NCI-H82 treated with DMSO at 0.1 percent for 48 hours (cell line): Measurements from ENCODE around the gene CFDP1.

ENCODE experiments used
- DNase-seq: peaks from one replicate; lab custom pipeline; 2025; ENCODE audit not compliant: unreplicated experiment; lab: John Stamatoyannopoulos, UW

CFDP1 gene

DNA sequence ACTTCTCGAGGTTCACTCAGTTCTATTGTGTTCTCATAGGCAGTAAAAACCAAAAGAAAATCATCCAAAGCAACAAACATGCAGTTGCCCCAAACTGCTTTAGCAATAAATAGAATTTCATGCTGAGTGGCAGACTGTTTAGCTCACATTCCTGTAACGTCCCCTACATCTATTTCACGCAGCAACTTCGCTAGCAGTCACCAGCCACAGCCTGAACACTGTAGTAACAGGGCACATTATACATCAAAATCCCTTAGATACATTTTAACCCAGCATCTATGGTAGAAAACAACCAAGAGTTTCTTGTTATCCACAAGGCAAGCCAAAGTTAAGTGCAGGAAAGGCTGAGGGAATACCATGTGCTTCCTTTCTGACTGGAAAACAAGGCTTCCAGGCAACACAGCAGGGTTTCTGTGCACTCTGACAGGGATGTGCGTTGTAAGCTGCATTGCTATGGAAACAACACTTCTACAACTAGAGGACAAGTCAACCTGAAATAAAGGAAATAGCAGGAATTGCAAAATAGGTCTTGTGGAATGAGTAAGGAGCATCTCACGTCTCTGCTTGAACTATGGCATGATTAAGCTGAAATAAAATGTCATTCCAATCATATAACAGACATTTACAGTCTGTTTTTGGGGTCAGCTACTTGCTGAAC lies 55.4 kb downstream of the CFDP1 start:
- DNase-seq: no peak

DNA sequence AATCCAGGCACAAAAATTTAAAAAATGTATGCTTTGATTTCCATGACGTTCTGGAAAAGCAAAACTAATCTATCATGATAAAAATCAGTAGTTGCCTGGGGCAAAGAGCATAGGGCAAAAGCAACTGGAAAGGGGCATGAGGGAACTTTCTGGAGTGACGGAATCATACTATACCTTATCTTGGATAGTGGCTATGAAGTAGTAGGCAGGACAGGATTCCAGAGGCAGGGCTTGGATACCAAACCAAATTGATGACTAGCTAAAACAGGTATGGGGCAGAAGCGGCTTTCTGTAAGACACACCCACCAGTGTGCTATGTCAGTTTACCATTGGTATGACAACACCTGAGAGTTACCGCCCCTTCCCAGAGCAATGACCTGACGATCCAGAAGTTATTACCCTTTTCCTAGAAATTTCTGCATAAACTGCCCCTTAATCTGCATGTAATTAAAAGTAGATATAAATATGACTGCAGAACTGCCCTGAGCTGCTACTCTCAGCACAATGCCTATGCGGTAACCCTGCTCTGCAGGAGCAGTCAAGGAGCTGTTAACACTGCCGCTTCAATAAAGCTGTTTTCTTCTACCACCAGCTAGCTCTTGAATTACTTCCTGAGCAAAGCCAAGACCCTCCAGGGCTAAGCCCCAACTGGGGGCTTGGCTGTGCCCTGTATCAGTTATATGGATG lies 56.7 kb downstream of the CFDP1 start:
- no peak for DNase-seq

DNA sequence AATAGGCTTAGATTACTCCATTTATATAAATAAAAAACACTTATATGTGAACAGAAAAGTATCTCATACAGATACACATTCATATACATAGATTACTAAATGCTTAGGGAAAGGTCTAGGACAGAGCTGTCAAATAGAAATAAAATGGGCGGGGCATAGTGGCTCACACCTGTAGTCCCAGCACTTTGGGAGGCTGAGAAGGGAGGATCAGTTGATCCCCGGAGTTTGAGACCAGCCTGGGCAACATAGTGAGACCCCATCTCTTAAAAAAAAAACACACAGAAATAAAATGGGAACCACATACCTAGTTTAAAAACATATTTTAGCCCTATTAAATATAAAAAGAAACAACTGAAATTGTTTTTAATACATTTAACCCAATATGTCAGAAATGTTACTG lies 58.9 kb downstream of the CFDP1 start:
- DNase-seq: no peak

DNA sequence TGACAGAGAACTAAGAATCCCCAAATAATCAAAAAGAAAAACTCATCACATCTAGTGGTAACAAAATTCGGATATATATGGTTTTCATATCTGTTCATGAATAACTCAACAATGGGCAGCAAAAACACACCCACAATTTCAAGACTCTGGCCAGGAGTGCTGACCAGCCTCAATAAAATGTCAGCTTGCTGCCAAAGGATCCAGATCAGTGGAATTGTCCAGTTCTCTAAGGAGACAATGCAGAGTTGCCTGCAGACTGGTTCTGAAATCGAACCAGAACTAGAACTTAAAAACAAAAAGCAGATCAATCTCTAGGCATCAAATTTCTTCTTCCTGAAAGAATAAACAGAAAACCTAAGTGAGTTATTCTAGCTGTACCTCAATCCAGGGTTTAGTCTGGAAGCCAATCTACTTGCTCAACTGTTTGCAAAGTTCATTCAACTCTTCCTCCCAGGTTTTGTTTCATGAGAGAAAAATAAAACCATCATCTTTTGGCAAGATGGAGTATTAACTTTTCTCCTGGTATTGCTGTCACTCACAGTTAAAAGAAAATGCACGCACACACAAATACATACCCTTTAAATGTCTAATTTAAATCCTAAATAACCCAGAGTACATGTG lies 61.0 kb downstream of the CFDP1 start:
- DNase-seq: no peak

DNA sequence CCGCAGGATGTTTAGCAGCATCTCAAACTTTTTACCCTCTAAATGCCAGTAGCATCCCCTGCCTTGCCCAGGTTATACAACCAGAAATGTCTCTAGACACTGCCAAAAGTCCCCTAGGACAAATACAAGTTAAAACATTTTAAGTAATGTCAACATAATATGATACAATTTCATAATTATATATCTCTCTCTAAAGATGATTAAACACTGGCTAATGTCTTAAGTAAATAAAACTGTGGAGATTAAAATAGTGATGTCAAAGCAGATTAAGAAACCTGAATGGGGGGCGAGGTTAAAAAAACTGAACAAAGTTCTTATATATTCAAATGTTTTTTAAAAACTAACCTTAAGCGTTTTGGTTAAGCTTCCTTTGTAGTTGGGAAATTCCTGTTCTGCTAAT lies 62.1 kb downstream of the CFDP1 start:
- no peak for DNase-seq

DNA sequence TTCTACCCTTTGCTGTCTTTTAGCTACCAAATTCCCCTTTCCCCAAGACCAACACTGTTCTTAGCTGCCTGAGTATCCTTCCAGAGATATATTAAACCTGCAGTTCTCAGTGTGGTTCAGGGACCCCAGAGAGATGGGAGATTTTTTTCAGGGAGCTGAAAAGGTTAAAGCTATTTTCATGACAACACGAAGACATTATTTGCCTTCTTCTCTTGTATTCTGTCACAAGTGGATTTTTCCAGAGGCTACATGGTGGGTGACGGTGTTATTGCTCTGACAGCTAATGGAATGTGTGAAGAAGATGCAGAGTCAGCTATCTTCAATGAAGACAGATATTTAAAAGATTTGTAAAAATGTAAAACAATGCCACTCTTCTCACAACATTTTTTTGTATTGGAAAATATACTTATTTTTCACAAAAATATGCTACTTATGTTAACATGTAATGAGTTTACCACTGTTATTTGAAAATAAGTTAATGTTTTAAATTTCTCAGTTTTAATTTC lies 69.0 kb downstream of the CFDP1 start:
- no peak for DNase-seq

DNA sequence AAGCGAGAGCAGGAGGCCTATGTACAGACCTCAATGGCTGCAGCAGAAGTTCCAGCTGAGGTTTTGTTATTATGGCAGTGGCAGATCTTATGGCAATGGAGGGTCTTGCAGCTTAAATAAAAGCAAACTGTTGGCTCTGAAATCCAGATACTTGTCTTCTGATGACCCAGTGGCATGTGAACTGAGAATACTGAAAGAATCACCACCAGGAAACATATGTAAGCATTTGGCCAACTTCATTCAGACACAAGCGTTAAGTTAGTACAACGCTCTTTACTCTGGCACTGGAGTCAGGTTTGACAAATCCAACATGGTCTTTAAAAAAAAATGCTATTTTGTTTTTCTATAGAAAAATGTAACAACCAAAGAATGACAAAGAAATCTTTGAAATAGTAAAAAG lies 70.5 kb downstream of the CFDP1 start:
- no peak for DNase-seq

DNA sequence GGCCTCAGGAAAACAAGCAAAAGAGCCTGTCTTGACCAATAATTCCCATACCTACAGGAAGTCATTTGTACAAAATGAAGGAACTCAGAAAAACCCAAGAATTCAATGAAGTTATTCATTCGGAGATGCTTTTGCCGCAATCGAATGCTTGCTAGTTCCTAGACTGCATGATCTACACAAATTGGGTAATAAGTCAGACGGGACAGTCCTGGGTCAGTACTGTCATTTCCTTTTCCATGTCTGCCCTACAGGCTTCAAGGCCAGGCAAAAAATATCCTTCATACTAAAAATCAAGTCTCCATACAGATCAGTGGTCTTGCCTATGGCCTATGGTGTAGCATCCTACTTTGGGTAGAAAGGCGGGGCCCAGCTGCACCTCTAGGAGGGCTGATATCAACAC lies 71.4 kb downstream of the CFDP1 start:
- no peak for DNase-seq

DNA sequence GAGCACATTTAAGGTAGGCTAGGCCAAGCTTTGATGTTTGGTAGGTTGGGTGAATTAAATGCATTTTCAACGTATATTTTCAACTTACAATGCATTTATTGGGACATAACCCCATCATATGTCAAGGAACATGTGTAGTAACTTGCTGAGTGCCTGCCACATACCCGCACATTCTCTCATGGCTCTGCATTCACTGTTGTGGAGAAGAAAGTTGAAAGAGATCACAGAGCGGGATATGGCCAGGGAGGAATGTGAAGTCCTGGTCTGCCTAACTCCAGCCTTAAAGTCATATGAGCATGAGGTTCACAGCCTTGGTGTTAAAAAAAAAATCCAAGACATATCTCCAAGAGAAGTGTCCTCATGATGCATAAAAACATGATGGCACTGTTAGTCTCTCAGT lies 79.1 kb downstream of the CFDP1 start:
- DNase-seq: no peak

DNA sequence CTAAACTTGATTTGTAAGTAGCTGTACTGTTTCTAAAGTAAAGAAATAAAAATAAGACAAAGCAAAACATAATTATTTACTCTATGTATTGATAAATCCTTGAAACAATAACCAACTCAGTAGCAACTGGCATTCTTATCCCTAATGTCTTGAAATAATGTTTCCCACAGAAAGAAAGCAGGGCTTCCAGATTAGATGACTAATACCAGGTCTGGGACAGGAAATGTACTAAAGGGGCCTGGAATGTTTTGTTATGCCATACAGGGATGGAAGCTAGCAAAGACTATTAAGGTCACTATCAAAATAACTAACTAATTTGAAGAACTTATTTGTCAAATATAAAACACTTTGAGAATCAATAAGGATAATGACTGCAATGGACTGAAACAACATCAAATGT lies 82.1 kb downstream of the CFDP1 start:
- no peak for DNase-seq

DNA sequence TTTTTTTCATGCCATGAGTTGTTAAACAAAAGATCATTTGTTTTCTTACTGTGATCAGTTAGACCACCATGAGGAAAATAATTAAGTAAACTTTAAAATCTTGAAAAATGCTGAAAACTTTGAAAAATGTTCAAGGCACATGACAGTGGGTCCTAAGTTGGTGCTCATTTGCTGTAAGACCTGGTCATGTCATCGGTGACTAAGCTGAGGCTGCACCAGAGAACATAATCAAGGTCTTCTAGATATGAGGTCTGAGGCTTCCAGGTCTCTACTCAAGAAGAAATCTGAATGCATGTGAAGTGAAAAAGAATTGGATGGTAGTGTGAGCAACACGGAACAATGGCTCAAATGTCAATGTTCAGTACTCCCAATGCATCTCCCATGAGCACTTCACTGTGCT lies 87.6 kb downstream of the CFDP1 start:
- DNase-seq: no peak

DNA sequence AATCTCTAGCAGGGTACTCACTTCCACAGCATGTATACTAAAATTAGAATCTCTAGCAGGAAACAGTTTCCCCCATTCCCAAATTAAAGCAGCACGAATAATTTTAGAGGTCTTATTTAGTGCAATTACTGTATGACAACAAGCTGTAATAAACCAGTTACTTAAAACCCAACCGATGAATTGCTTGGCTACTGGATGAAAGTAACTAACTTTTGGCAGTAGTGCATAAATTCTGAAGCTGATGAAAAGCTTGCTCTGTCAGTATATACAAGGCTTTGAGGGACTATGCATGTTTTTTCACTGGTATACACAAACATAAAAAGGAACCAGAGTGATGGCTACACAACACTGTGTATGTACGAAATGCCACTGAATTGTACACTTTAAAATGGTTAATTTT lies 89.4 kb downstream of the CFDP1 start:
- no peak for DNase-seq

DNA sequence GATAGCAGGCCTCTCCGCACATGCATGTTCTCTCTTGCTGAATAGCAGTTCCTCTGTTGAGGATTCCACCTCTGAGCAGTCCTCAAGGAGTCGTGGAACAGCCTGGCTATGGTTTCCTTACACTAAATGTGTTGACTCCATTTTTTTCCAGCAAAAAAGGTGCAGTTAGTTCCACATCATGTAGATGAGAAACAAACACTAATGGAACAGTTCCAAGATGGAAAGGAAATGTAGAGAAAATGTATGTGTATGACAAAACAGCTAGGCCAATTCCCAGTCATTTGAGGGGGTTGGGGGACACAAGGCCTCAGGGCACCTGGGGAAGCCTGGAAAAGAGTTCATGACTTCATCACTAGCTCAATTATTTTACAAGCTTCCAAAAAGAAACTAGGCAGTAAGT lies 90.0 kb downstream of the CFDP1 start:
- no peak for DNase-seq

DNA sequence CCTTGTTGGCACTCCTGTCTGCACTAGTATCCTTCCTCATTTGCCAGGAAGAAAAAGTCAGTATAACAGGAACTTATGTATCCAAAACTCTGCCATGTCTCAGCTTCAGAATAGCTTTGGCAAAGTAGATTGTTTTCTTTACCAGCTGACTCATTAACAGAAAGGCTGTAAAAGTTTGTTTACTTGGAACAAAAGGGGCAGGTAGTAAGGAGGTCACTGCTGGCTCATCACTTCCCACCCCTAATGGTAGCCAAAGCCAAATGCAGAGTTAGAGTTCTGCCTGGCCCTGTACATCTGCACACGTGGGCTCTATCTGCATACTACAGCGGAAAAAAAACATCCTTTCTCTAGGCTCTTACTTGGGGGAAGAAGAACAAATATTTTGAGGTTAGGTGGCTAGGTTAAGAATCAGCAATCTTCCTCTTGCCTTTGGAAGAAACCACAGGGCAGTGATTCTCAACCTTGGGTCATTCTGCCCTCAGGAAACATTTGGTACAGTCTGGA lies 90.9 kb downstream of the CFDP1 start:
- no peak for DNase-seq

DNA sequence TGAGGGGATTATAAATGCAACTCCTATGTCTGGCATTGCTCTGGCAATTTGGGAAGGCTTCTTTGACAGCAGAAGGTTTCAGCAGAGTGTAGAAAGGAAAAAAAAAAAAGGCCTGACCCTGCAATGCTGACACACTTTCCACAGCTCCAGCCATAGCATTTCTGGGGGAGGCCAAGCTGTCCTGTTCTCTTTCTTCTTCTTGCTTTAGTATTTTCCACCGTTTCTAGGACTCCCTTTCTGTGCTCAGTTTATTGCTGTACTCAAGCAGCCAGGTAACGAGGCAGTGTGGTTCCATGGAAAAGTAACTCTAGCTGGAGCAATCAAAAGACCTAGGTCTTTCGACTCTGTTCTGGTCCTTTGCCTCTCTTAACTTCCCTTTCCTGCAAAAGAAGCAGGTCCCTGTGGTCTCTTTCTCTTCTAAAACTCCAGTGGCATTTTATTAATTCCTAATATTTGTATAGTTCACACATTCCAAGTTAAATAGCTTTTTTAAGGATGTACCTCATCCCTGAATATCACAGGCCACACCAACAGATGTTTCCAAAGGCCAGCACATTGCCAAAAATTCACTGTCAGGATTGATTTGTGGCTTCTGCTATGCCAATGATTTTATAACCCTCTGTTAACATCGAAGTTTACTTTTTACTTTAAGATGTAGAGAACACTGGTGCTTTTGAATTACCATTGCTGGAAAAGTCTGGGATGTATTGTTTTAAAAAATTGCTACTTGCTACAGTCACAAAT lies 91.6 kb downstream of the CFDP1 start:
- DNase-seq: no peak

DNA sequence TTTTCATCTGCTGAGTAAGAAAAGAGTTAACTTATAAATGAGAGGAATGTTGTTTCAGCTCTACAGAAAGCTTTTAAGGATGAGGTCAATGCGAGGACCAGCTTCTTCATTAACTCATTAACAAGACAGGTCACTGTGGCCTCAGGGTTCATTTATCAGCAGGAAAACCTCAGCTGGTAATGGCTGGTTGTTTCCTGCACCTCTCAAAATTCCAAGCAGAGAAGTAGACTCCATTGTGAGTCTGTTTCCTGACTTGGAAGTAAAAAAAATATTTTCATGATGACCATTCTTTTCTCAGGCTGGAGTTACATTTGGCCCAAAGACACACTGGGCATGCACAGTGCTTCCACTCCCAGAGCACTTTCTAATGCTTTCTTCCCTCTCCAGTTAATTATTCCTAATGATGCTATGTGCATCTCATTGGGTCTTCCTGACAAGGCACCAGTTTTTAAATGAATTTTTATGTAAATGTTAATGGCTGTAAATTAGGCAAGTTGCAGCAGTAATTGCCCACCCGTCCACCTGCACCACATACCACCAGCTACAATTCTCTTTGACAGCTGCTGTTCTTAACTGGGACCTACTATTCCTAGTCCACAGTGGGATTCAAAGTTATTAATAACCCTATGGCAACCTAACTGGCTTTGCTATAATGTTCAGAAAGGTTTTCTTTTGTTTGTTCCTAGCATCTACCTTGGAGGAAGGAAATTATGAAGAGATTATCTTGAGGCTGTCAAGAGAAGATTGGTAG lies 92.4 kb downstream of the CFDP1 start:
- no peak for DNase-seq

DNA sequence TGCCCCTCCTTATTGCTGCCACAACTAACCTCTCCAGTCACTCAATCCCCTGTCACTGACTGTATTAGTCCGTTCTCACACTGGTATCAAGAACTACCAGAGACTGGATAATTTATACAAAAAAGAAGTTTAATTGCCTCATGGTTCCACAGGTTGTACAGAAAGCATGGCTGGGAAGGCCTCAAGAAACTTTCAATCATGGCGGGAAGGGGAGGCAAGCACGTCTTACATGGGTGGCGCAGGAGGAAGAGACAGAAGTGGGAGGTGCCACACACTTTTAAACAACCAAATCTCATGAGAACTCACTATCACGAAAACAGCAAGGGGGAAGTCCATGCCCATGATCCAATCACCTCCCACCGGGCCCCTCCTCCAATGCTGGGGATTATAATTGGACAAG lies 95.9 kb downstream of the CFDP1 start:
- DNase-seq: no peak

DNA sequence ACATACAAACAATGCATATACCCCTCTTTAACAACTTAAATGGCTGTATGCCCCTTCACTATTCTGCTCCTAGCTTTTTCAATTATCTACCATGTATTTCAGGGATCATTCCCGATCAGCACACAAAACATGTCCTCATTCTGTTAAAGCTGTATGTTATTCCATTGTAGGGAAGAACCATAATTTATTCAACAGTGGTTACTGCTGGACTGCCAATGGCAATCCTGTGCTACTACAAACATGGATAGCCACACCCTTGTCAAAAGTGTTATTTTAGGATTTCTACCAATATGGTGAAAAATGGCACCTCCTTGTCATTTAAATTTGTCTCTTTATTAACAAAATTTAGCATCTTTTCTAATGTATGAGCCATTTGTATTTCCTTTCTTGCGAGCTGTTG lies 96.8 kb downstream of the CFDP1 start:
- no peak for DNase-seq

DNA sequence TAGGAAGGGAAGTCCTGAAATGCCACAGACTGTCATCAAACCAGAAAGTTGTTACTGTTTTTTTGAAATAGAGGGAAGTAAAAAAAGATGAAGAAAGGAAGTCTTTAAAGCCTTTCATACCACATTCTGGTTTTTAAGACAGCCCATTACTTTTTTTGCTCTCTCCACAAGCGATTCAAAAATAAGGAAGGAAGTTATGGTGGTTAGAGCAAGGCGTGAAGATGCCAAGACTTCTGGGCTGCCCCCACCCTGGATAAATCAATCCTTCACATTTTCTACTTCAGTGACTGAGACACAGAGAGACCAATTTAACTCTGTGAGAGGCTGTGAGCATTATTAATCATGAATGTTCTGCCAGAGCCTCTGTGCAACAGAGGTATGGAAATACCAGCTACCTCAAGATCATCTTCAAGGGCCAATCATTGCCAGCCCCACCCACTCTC lies 99.6 kb downstream of the CFDP1 start:
- DNase-seq: no peak

DNA sequence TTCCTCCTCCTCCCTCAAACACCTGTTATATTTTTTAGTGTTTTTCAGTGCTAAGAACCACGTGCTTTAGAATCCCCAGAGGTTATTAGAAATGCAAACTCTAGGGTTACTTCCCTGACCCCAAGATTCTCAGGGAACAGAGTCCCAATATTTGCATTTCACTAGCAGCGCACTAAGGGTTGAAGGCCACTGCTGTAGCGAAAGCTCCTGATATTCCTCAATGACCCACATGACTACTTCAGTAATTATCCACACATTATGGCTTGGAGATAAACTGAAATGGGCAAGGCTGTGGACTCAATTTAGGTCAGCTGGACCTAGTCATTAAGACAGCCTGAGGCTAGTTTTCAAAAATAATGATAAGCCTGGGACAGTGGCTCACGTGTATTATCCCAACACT lies 103.4 kb downstream of the CFDP1 start:
- DNase-seq: no peak

DNA sequence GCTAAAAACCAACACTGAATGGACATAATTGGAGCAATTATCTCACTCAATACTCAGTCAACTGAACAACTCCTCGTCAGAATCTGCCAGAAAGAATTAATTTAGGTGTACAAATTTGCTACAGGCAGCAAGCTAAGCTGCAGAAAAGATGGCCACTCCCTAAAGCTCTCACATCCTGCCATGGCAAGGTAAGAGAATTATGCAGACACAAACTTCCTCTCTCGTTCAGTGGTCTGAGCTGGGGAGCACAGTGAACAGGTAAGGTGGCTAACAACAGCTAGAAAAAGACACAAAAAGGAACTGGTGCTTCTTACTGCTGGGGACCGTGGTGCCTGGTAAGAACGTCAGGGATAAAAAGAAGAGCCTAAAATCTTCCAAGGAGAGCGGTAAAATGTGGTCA lies 107.0 kb downstream of the CFDP1 start:
- no peak for DNase-seq
